Suppressor macrophage treated with lipopolysaccharide for 4 hours (primary cell): ENCODE measurements around the gene ABTB2.
A peak's percentile ranks its signal among the peaks of the same experiment; 100 is the strongest.

Experiments
- DNase-seq: peaks from one replicate; pipeline ENCODE4 v3.0.0-alpha.2; 2020

Gene ABTB2

GRCh38 chr11:34206407-34207300 lies 151.2 kb downstream of the ABTB2 start:
- no peak for DNase-seq

GRCh38 chr11:34205326-34206035 lies 152.3 kb downstream of the ABTB2 start:
- no peak for DNase-seq

- DNase-seq, result no peak
These were observed 153.2 kb downstream of the ABTB2 start for GRCh38 chr11:34204396-34205279.

GRCh38 chr11:34203377-34203871 lies 154.4 kb downstream of the ABTB2 start:
- no peak for DNase-seq

- DNase-seq, result no peak
These were observed 156.7 kb downstream of the ABTB2 start for GRCh38 chr11:34201129-34201528.

GRCh38 chr11:34199525-34199924 lies 158.3 kb downstream of the ABTB2 start:
- no peak for DNase-seq

- DNase-seq, result no peak
These were observed 159.3 kb downstream of the ABTB2 start for GRCh38 chr11:34198523-34198922.

GRCh38 chr11:34197256-34197655 lies 160.6 kb downstream of the ABTB2 start:
- no peak for DNase-seq

- no peak for DNase-seq
These were observed 163.1 kb downstream of the ABTB2 start for GRCh38 chr11:34194576-34195335.

GRCh38 chr11:34192481-34193401 lies 165.1 kb downstream of the ABTB2 start:
- DNase-seq, result peak; percentile 67

- no peak for DNase-seq
These were observed 166.2 kb downstream of the ABTB2 start for GRCh38 chr11:34191578-34191977.

- DNase-seq, result no peak
These were observed 167.3 kb downstream of the ABTB2 start for GRCh38 chr11:34190192-34191139.

GRCh38 chr11:34189191-34189590 lies 168.6 kb downstream of the ABTB2 start:
- no peak for DNase-seq

GRCh38 chr11:34188181-34188580 lies 169.6 kb downstream of the ABTB2 start:
- no peak for DNase-seq

GRCh38 chr11:34185926-34186841 lies 171.6 kb downstream of the ABTB2 start:
- no peak for DNase-seq

GRCh38 chr11:34184505-34185015 lies 173.2 kb downstream of the ABTB2 start:
- no peak for DNase-seq

- DNase-seq, result no peak
These were observed 173.9 kb downstream of the ABTB2 start for GRCh38 chr11:34183848-34184391.
